Esophagus squamous epithelium (tissue), 5 donors: ENCODE results near the gene GAS2L2. TPM values are rescaled to one million over a fixed set of nuclear protein-coding genes. Genes with fewer than 3 reads are reported as not detected.

Experiments used
- DNase-seq: peaks from one replicate; lab custom pipeline; 2025; lab: John Stamatoyannopoulos, UW
- H3K27ac ChIP-seq, 4 donors: fragments of 200-600 bp; sonication (generic); one replicate each; pipeline ENCODE4 v1.5.1; 2016 to 2019; ENCODE audit warnings: mild to moderate bottlenecking in 1 of 4
- H3K27me3 ChIP-seq, 4 donors: fragments of 200-600 bp; sonication (generic); 1 replicate in 3 of 4; 2 replicates in 1 of 4; pipeline versions ENCODE4 v1.5.1 to v1.6.0; 2017 to 2021; ENCODE audit warnings: antibody characterized with exemption in 1 of 4
- H3K36me3 ChIP-seq, 3 donors: fragments of 200-600 bp; sonication (generic); one replicate each; pipeline ENCODE4 v1.5.1; 2016 to 2019
- H3K4me1 ChIP-seq, 3 donors: fragments of 200-600 bp; sonication (generic); one replicate each; pipeline ENCODE4 v1.5.1; 2017 to 2019
- H3K4me3 ChIP-seq, 4 donors: fragments of 200-600 bp; sonication (generic); 1 replicate in 3 of 4; 2 replicates in 1 of 4; pipeline ENCODE4 v1.5.1; 2016 to 2019; ENCODE audit warnings: mild to moderate bottlenecking in 2 of 4, moderate library complexity in 1 of 4
- H3K9me3 ChIP-seq, 3 donors: fragments of 200-600 bp; sonication (generic); one replicate each; pipeline ENCODE4 v1.5.1; 2016 to 2019
- CTCF ChIP-seq, 6 experiments: fragments of 450-650 bp in 4 of 6; fragments of 200-600 bp in 2 of 6; sonication (generic) in 2 of 6; IDR thresholded peaks; one replicate each; pipeline ENCODE4 v1.5.1; 2016 to 2019; ENCODE audit warnings: antibody characterized with exemption in 6 of 6, mild to moderate bottlenecking in 4 of 6, moderate library complexity in 4 of 6
- POLR2A ChIP-seq, 4 donors: fragments of 450-650 bp; IDR thresholded peaks; one replicate each; pipeline ENCODE4 v1.6.1; 2017; ENCODE audit warnings: antibody characterized with exemption in 4 of 4, mild to moderate bottlenecking in 4 of 4, moderate library complexity in 3 of 4
- WGBS, 2 donors: methylation state at CpG; one replicate each; pipeline ENCODE4 v1.1.5; 2018; 5-methylcytosine and 5-hydroxymethylcytosine counted together
- intact Hi-C: fragments of 100-400 bp; cut with DNase I; formaldehyde crosslinking; loops from one replicate; pipeline ENCODE4 v1.15.0; 2022
- total RNA-seq, 4 donors: library from RNA; depleted of rRNA; stranded (reverse); fragments of >200 nt; gene quantifications; one replicate each; pipeline ENCODE4 v1.1.0, GENCODE V29; 2016
- donor health status: DM: yes; HTN: yes; CAD: no.

The GAS2L2 gene
- total RNA-seq, 4 donors from 2014 or later, result not detected

GRCh38 chr17:35774499-35774898 is 21.5 kb upstream of the GAS2L2 start:
- Histone ChIP-seq H3K4me1 (peaks cover 20 to 69% (median 59%) of the 10 kb centered on the region in 3 donors), H3K36me3 (peaks cover 0 to 34% (median 0%) of the 10 kb centered on the region in 3 donors), H3K27ac (peak overlapping the region; percentile 70 to 86 (median 82)), H3K9me3 (no peaks in the 10 kb centered on the region), H3K27me3 (peaks cover 0 to 2% (median 0%) of the 10 kb centered on the region in 4 donors), H3K4me3 (peak overlapping the region in 2 of 4 donors; percentile 12 to 24)
- no peak for DNase-seq
- TF ChIP-seq POLR2A (IDR thresholded peaks at IDR 0.05) (peak in 2 of 4 donors; percentile 43 to 48), CTCF (IDR thresholded peaks at IDR 0.05) (peak in 1 of 6 experiments; percentile 7)
- intact Hi-C loops, result no loop called here
- WGBS, 2 donors, result 38 to 42% methylated on average over 3 to 4 of the region's 5 CpGs

DNA sequence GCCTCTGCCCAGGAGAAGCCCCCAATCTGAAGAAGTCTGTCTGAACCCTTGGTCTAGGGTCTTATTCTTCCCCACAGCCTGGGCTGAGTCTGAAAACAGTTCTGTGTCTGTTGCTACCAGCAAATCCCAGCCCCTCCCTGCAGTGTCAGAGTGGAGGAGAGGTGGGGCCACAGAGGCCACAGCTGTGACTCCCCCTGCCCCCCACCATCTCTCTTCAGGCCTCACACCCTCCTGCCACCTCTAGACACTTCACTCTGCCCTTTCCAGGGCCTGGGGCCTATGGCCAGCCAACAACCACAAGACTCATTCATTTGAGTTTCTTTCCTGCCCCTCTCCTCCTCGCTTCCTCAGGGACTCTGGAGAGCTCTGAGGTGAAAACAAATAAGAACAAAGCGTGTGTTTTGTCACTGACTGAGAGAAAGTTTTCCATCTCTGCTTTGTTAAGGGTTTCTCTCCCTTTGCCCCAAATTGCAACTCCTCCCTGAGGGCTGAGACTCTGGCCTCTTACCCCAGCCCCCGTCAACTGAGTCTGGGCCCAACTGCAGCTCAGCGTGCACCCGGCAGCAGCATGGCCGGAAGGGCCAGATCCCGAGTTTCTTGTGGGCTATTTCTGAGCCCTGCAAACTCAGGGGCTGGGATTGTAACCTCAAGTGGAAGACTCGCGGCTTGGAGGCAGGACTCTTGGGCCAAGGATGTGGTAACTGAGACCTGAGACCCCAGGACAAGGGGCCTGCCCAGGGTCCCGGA is 20.8 kb upstream of the GAS2L2 start:
- 26 to 35% methylated on average over 4 to 6 of the region's 10 CpGs for WGBS, 2 donors
- no peaks in the 10 kb centered on the region for H3K9me3 ChIP-seq
- no peak overlapping the region for H3K4me3 ChIP-seq
- intact Hi-C loops, result no loop called here
- no peak for TF ChIP-seq CTCF (IDR thresholded peaks at IDR 0.05)
- TF ChIP-seq POLR2A (IDR thresholded peaks at IDR 0.05), result no peak
- peaks cover 20 to 65% (median 56%) of the 10 kb centered on the region in 3 donors for H3K4me1 ChIP-seq
- peaks cover 0 to 2% (median 0%) of the 10 kb centered on the region in 4 donors for H3K27me3 ChIP-seq
- peak overlapping the region; percentile 70 to 86 (median 82) for H3K27ac ChIP-seq
- DNase-seq, result no peak
- peaks cover 0 to 28% (median 0%) of the 10 kb centered on the region in 3 donors for H3K36me3 ChIP-seq

DNA sequence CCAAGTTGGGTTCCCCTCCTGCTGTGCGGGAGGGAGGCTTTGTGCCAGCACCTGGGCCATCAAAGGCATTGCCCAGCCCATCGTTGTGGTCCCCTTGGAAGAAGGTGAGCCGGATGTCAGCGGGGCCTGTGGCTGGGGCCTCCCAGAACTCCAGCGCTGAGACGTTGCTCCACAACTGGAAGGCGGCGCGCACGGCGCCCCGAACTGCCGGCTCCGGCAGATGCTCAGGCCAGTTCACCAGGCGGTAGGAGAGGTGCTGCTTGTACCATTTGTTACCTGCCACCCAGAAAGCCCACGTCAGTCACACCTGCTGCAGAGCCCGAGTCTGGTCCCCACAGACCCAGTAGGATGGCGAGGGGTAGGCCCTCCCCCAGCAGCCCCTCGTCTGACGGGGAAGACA is 20.1 kb upstream of the GAS2L2 start:
- Histone ChIP-seq H3K36me3 (peaks cover 0 to 20% (median 0%) of the 10 kb centered on the region in 3 donors), H3K4me1 (peaks cover 20 to 58% (median 54%) of the 10 kb centered on the region in 3 donors), H3K27me3 (peaks cover 0 to 2% (median 0%) of the 10 kb centered on the region in 4 donors), H3K4me3 (no peak overlapping the region), H3K27ac (peak overlapping the region; percentile 70 to 86 (median 82)), H3K9me3 (no peaks in the 10 kb centered on the region)
- TF ChIP-seq CTCF (IDR thresholded peaks at IDR 0.05), result no peak
- TF ChIP-seq POLR2A (IDR thresholded peaks at IDR 0.05), result no peak
- intact Hi-C loops, result no loop called here
- DNase-seq, result no peak
- WGBS, 2 donors, result no CpG with 5 or more reads among the region's 20 CpGs

DNA sequence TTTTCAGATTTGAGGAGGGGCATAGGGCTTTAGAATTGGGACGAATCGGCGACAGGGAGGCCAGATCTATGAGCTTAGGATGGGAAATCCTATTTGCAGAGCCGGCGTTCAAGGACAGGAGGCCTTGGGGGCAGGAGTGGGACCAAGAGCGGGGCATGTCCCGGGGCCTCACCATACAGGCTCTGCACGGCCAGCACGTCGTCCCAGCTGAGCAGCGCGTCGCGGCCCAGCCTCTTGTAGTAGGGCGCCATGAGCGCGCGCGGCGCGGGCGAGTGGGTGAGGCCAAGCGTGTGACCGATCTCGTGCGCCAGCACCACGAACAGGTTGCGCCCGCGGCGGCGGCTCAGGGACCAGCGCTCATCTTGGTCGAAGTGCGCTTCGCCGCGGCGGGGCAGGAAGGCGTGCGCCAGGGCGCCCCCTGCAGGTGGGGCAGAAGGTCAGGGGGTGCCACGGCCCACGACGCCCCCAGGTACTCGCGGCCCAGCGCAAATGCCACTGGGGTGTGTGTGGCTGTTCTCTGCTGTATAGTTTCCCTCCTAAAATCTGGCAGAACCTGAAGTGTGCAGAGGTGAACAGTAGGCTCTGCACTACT is 17.0 kb upstream of the GAS2L2 start:
- intact Hi-C loops, result no loop called here
- no peak for DNase-seq
- Histone ChIP-seq H3K9me3 (no peaks in the 10 kb centered on the region), H3K27ac (no peak overlapping the region), H3K4me3 (no peak overlapping the region), H3K4me1 (peaks cover 9 to 31% (median 27%) of the 10 kb centered on the region in 3 donors), H3K36me3 (peaks cover 0 to 9% (median 0%) of the 10 kb centered on the region in 3 donors), H3K27me3 (peaks cover 0 to 2% (median 0%) of the 10 kb centered on the region in 4 donors)
- TF ChIP-seq POLR2A (IDR thresholded peaks at IDR 0.05) (no peak), CTCF (IDR thresholded peaks at IDR 0.05) (peak in 1 of 6 experiments; percentile 19)
- WGBS, 2 donors, result 92 to 93% methylated on average over 32 to 40 of the region's 48 CpGs

GRCh38 chr17:35768797-35769196 is 15.8 kb upstream of the GAS2L2 start:
- peaks cover 5 to 31% (median 27%) of the 10 kb centered on the region in 3 donors for H3K4me1 ChIP-seq
- 81 to 85% methylated on average over 2 of the region's 2 CpGs for WGBS, 2 donors
- intact Hi-C loops, result no loop called here

More at GRCh38 chr17:35768797-35769196, 15.8 kb upstream of the GAS2L2 start:
- H3K27me3 ChIP-seq, result peaks cover 0 to 2% (median 0%) of the 10 kb centered on the region in 4 donors
- H3K27ac ChIP-seq, result no peak overlapping the region
- H3K4me3 ChIP-seq, result no peak overlapping the region
- TF ChIP-seq POLR2A (IDR thresholded peaks at IDR 0.05) (no peak), CTCF (IDR thresholded peaks at IDR 0.05) (no peak)
- DNase-seq, result no peak
- no peaks in the 10 kb centered on the region for H3K9me3 ChIP-seq
- H3K36me3 ChIP-seq, result peaks cover 0 to 9% (median 0%) of the 10 kb centered on the region in 3 donors
